Hepatocyte (in vitro differentiated cells): ENCODE results near the gene LRRC14B. TPM values are rescaled to one million over a fixed set of nuclear protein-coding genes. Genes with fewer than 3 reads are reported as not detected.

Experiments used
- polyA plus RNA-seq: library from polyadenylated mRNA; unstranded; fragments of >200 nt; fragmentation: Nextera tagmentation; extraction: Ambion mirVana; gene quantifications from 2 replicates; pipeline ENCODE4 v1.2.1, GENCODE V29; 2016
- small RNA-seq: library from RNA; depleted of rRNA; stranded (forward); fragments of <200 nt; gene quantifications from one replicate; pipeline ENCODE3, GENCODE V24; 2014
- total RNA-seq: library from RNA; depleted of rRNA; stranded (reverse); fragments of >200 nt; gene quantifications from 2 replicates; pipeline ENCODE4 v1.2.3, GENCODE V29; 2014

The LRRC14B gene
- total and polyA plus RNA-seq, 2 experiments from 2014 or later: 0.18 TPM; not detected in 1

Small RNAs within 50 kb of the gene (small RNA-seq; reads per million reads assigned to genes)
- not detected for gene RF00019

Other genes with a start within 250 kb of the LRRC14B start
- 3.5 and 4.0 TPM in 2 replicates for gene PLEKHG4B, start 99.3 kb upstream of the LRRC14B start, total RNA-seq
- gene PLEKHG4B, start 99.3 kb upstream of the LRRC14B start, polyA plus RNA-seq: 3.6 and 6.7 TPM in 2 replicates
- gene CCDC127, start 26.7 kb downstream of the LRRC14B start, total RNA-seq: 4.6 and 4.8 TPM in 2 replicates
- gene CCDC127, start 26.7 kb downstream of the LRRC14B start, polyA plus RNA-seq: 11.4 and 13.7 TPM in 2 replicates
- gene SDHA, start 26.8 kb downstream of the LRRC14B start, total RNA-seq: 91.2 and 102 TPM in 2 replicates
- 140 and 159 TPM in 2 replicates for gene SDHA, start 26.8 kb downstream of the LRRC14B start, polyA plus RNA-seq
- 109 and 116 TPM in 2 replicates for gene PDCD6, start 80.2 kb downstream of the LRRC14B start, total RNA-seq
- 169 and 197 TPM in 2 replicates for gene PDCD6, start 80.2 kb downstream of the LRRC14B start, polyA plus RNA-seq
- 1.8 and 2.6 TPM in 2 replicates for gene AHRR, start 130.2 kb downstream of the LRRC14B start, total RNA-seq
- 1.8 and 2.4 TPM in 2 replicates for gene AHRR, start 130.2 kb downstream of the LRRC14B start, polyA plus RNA-seq